Endothelial cell of umbilical vein (primary cell): Measurements from ENCODE around the gene ZNF628. TPM values are rescaled to one million over a fixed set of nuclear protein-coding genes. Genes with fewer than 3 reads are reported as not detected.

Experiments
- BruUV-seq: library from RNA; stranded (reverse); fragments of 400-500 nt; replicated peaks from 2 replicates; lab custom pipeline; 2021; lab: Mats Ljungman, UMichigan
- CTCF ChIA-PET: fragments of 300-600, 350-600 bp; sonication (Branson Sonifier 250); formaldehyde crosslinking; loops from one replicate; lab custom pipeline; 2021; ENCODE audit warnings: antibody characterized with exemption, inconsistent platforms; lab: Charles Lee
- POLR2A ChIA-PET: fragments of 300-600, 350-600 bp; sonication (Branson Sonifier 250); formaldehyde crosslinking; loops from one replicate; lab custom pipeline; 2021; ENCODE audit warnings: antibody characterized with exemption, inconsistent platforms; lab: Charles Lee
- DNase-seq: peaks from one replicate; pipeline ENCODE4 v3.0.0-alpha.2; 2011; ENCODE audit warnings: low read depth, low spot score
- FAIRE-seq: peaks from 2 replicates; lab custom pipeline; 2011; peaks lifted over from hg19 to GRCh38; lab: Jason Lieb, UNC
- H2AFZ ChIP-seq: 2 replicates; pipeline ENCODE4 v1.6.0; 2012; ENCODE audit warnings: low read depth, low read length, control low read depth, inconsistent platforms
- H3K27ac ChIP-seq: 2 replicates; pipeline ENCODE4 v1.5.1; 2011; ENCODE audit warnings: low read depth, mild to moderate bottlenecking, control low read depth, low read length, moderate library complexity; ENCODE audit not compliant: insufficient read depth
- H3K27me3 ChIP-seq, 2 experiments: 2 replicates each; pipeline versions ENCODE4 v1.6.0 to v1.6.1; 2011; ENCODE audit warnings: low read length in 2 of 2, mixed read lengths in 1 of 2; ENCODE audit not compliant: control insufficient read depth in 2 of 2, insufficient read depth in 2 of 2
- H3K36me3 ChIP-seq, 2 experiments: 2 replicates in 1 of 2; 3 replicates in 1 of 2; pipeline ENCODE4 v1.5.1; 2011; ENCODE audit warnings: low read length in 2 of 2, mild to moderate bottlenecking in 1 of 2, moderate library complexity in 1 of 2; ENCODE audit not compliant: control insufficient read depth in 2 of 2, insufficient read depth in 2 of 2; ENCODE audit errors: extremely low read depth in 1 of 2
- H3K4me1 ChIP-seq: 3 replicates; pipeline ENCODE4 v1.5.1; 2011; ENCODE audit warnings: mild to moderate bottlenecking, low read length; ENCODE audit not compliant: control insufficient read depth, insufficient read depth; ENCODE audit errors: extremely low read depth
- H3K4me2 ChIP-seq: 2 replicates; pipeline ENCODE4 v1.6.1; 2011; ENCODE audit warnings: low read length, control low read depth, mixed read lengths; ENCODE audit not compliant: insufficient read depth
- H3K4me3 ChIP-seq, 3 experiments: fragments of 200-600 bp in 1 of 3; sonication (generic), shearing (Covaris generic) in 1 of 3; replicated peaks in 1 of 3; 2 replicates each; pipeline ENCODE4 v1.5.1; 2011 to 2016; ENCODE audit warnings: control low read depth in 3 of 3, low read length in 3 of 3, mild to moderate bottlenecking in 2 of 3, inconsistent platforms in 1 of 3, low read depth in 1 of 3, moderate library complexity in 1 of 3; ENCODE audit not compliant: insufficient read depth in 1 of 3
- H3K79me2 ChIP-seq: 2 replicates; pipeline ENCODE4 v1.6.0; 2012; ENCODE audit warnings: low read length, inconsistent platforms; ENCODE audit not compliant: control insufficient read depth, insufficient read depth
- H3K9ac ChIP-seq: replicated peaks from 2 replicates; pipeline ENCODE3; 2011; ENCODE audit warnings: low read length, control low read depth; ENCODE audit not compliant: insufficient read depth; ENCODE audit errors: extremely low read depth
- H3K9me1 ChIP-seq: replicated peaks from 3 replicates; pipeline ENCODE4 v1.6.0; 2011; ENCODE audit warnings: mild to moderate bottlenecking, low read length; ENCODE audit not compliant: control insufficient read depth, insufficient read depth; ENCODE audit errors: extremely low read depth
- H3K9me3 ChIP-seq: replicated peaks from 2 replicates; pipeline ENCODE4 v1.5.1; 2012; ENCODE audit warnings: low read length, inconsistent platforms; ENCODE audit not compliant: control insufficient read depth, insufficient read depth
- H4K20me1 ChIP-seq: replicated peaks from 2 replicates; pipeline ENCODE3; 2011; ENCODE audit warnings: mild to moderate bottlenecking, low read length; ENCODE audit not compliant: control insufficient read depth, insufficient read depth; ENCODE audit errors: extremely low read depth
- EZH2 ChIP-seq: IDR thresholded peaks from 2 replicates; pipeline ENCODE4 v1.6.1; 2012; ENCODE audit warnings: borderline replicate concordance, low read depth, mild to moderate bottlenecking, moderate library complexity, low read length, inconsistent platforms; ENCODE audit not compliant: severe bottlenecking
- FOS ChIP-seq: IDR thresholded peaks from 2 replicates; pipeline ENCODE4 v1.6.1; 2011; ENCODE audit warnings: mild to moderate bottlenecking, low read length, moderate library complexity, borderline replicate concordance; ENCODE audit not compliant: insufficient read depth
- GATA2 ChIP-seq: IDR thresholded peaks from 2 replicates; pipeline ENCODE4 v1.7.0; 2011; ENCODE audit warnings: low read depth, mild to moderate bottlenecking, moderate library complexity, mixed read lengths, low read length; ENCODE audit not compliant: insufficient read length, insufficient read depth
- JUN ChIP-seq: IDR thresholded peaks from 2 replicates; pipeline ENCODE4 v1.6.1; 2011; ENCODE audit warnings: borderline replicate concordance, low read depth; ENCODE audit not compliant: insufficient read length, insufficient read depth
- MYC ChIP-seq: IDR thresholded peaks from one replicate; pipeline ENCODE4 v1.6.1; 2011; ENCODE audit warnings: mild to moderate bottlenecking, low read depth, low read length
- POLR2A ChIP-seq: IDR thresholded peaks from 2 replicates; pipeline ENCODE4 v1.6.1; 2012; ENCODE audit warnings: low read depth, mild to moderate bottlenecking, control low read depth, low read length
- POLR2AphosphoS5 ChIP-seq: IDR thresholded peaks from 2 replicates; pipeline ENCODE4 v1.6.1; 2012; ENCODE audit warnings: low read depth, mild to moderate bottlenecking, control low read depth, low read length, moderate library complexity; ENCODE audit not compliant: insufficient read depth
- dilution Hi-C: fragments of 300-500 bp; cut with MboI; formaldehyde crosslinking; loops from one replicate; pipeline ENCODE4 v1.15.0; 2019; ENCODE audit warnings: low sequenced_read_pairs; ENCODE audit not compliant: extremely low pct_ligation_motif_present
- intact Hi-C: fragments of 100-400 bp; cut with micrococcal nuclease; formaldehyde crosslinking; loops from one replicate; pipeline ENCODE4 v1.10.0; 2022
- polyA plus RNA-seq, 4 experiments: library from polyadenylated mRNA; depleted of rRNA in 3 of 4; stranded (reverse) in 3 of 4; unstranded in 1 of 4; fragments of >200 nt; gene quantifications; 2 replicates each; pipeline versions ENCODE4 v1.2.1 to v1.2.3, GENCODE V29; 2011 to 2012; ENCODE audit warnings: missing spikeins in 1 of 4
- total RNA-seq: library from RNA; stranded (reverse); gene quantifications from 2 replicates; pipeline ENCODE4 v1.2.3, GENCODE V29; 2021
- TF ChIP-seq, protein P1 (sequence below), 2 donors: IDR thresholded peaks; 1 replicate in 1 of 2; 2 replicates in 1 of 2; pipeline ENCODE4 v1.5.1; 2011; ENCODE audit warnings: low read length in 2 of 2, mild to moderate bottlenecking in 2 of 2, moderate library complexity in 2 of 2, control low read depth in 1 of 2, inconsistent platforms in 1 of 2, low read depth in 1 of 2; ENCODE audit not compliant: insufficient read depth in 1 of 2; ENCODE audit errors: extremely low read depth in 1 of 2
- TF ChIP-seq, protein P2 (sequence below): IDR thresholded peaks from 2 replicates; pipeline ENCODE4 v1.6.1; 2011; ENCODE audit not compliant: insufficient read depth, insufficient read length

Gene ZNF628
- total and polyA plus RNA-seq, 2 donors (not counting 3 experiments of a cell fraction or from before 2014, with no cell fraction given): 2.0 to 10.4 TPM

DNA sequence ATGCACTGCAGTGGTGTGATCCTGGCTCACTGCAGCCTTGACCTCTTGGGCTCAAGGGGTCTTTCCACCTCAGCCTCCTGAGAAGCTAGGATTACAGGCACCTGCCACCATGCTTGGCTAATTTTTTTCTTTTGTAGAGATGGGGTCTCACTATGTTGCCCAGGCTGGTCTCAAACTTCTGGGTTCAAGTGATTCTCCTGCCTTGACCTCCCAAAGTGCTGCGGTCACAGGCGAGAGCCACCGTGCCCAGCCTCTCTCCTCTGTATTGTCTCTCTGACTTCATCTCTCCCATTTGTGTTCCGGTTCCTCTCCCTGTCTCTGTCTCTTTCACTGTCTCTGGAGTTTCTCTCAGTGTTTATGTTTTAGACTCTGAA lies 10.2 kb upstream of the ZNF628 start:
- H3K9ac ChIP-seq: no peak overlapping the region
- FAIRE-seq: no peak
- H3K27ac ChIP-seq: no peak overlapping the region
- no peaks in the 10 kb centered on the region for H4K20me1 ChIP-seq
- H3K4me2 ChIP-seq: no peak overlapping the region
- H2AFZ ChIP-seq: no peak overlapping the region
- ChIA-PET CTCF (interaction anchor here (0.8 to 5.1 kb wide), 15 partner anchors 7 to 325 kb away, joined by 3 to 298 read pairs (median 13); partner anchors contain the start of genes NAT14, ZNF628, ZNF784 and ZNF865), POLR2A (no interaction called here)
- H3K27me3 ChIP-seq: no peaks in the 10 kb centered on the region
- H3K9me1 ChIP-seq: no peaks in the 10 kb centered on the region
- TF ChIP-seq MYC (no peak), FOS (no peak), GATA2 (no peak), POLR2A (no peak), JUN (no peak), EZH2 (no peak), POLR2AphosphoS5 (no peak)
- TF ChIP-seq, protein P1, sequence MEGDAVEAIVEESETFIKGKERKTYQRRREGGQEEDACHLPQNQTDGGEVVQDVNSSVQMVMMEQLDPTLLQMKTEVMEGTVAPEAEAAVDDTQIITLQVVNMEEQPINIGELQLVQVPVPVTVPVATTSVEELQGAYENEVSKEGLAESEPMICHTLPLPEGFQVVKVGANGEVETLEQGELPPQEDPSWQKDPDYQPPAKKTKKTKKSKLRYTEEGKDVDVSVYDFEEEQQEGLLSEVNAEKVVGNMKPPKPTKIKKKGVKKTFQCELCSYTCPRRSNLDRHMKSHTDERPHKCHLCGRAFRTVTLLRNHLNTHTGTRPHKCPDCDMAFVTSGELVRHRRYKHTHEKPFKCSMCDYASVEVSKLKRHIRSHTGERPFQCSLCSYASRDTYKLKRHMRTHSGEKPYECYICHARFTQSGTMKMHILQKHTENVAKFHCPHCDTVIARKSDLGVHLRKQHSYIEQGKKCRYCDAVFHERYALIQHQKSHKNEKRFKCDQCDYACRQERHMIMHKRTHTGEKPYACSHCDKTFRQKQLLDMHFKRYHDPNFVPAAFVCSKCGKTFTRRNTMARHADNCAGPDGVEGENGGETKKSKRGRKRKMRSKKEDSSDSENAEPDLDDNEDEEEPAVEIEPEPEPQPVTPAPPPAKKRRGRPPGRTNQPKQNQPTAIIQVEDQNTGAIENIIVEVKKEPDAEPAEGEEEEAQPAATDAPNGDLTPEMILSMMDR (IDR thresholded peaks at IDR 0.05; ENCODE audit: extremely low read depth in 1 of 2, insufficient read depth in 1 of 2, low read depth in 1 of 2, low read length in 2 of 2): no peak
- TF ChIP-seq, protein P2, sequence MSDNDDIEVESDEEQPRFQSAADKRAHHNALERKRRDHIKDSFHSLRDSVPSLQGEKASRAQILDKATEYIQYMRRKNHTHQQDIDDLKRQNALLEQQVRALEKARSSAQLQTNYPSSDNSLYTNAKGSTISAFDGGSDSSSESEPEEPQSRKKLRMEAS: no peak
- H3K79me2 ChIP-seq: no peaks in the 10 kb centered on the region
- intact Hi-C loops: loop anchor here (2.0 kb wide), 1 partner anchor 21 kb away; no protein-coding TSS in a partner anchor
- no peaks in the 10 kb centered on the region for H3K36me3 ChIP-seq
- dilution Hi-C loops: no loop called here
- H3K4me3 ChIP-seq: no peak overlapping the region
- peaks cover 6% of the 10 kb centered on the region for H3K4me1 ChIP-seq
- H3K9me3 ChIP-seq: no peaks in the 10 kb centered on the region
- DNase-seq: no peak
- BruUV-seq: no TSS peak
